Endometrial microvascular endothelial cells (primary cell): ENCODE measurements around the gene SLC22A15. TPM values are rescaled to one million over a fixed set of nuclear protein-coding genes. Genes with fewer than 3 reads are reported as not detected.
"Not testable (repeated sequence)": the region's sequence is repeated elsewhere in the genome, so short reads cannot be mapped to it uniquely, and the experiment has no call there.

Experiments
- in situ Hi-C: cut with HindIII; loops from 2 replicates; pipeline ENCODE4 v1.10.0; 2017; ENCODE audit warnings: low sequenced_read_pairs, low pct_unique_long_range_greater_than_20kb; ENCODE audit errors: inconsistent ontology term
- total RNA-seq: library from RNA; depleted of rRNA; stranded (reverse); fragments of >200 nt; gene quantifications from one replicate; pipeline ENCODE4 v1.2.3, GENCODE V29; 2015; ENCODE audit errors: inconsistent ontology term

SLC22A15 gene
- total RNA-seq, 1 donor from 2014 or later = not detected

- in situ Hi-C loops = no loop called here
Measured at GRCh38 chr1:115978292-115978941, 2.1 kb downstream of the SLC22A15 start.

- in situ Hi-C loops = no loop called here
Measured at GRCh38 chr1:115980156-115980555, 3.8 kb downstream of the SLC22A15 start.

- in situ Hi-C loops = no loop called here
Measured at GRCh38 chr1:115980998-115981993, 5.0 kb downstream of the SLC22A15 start.

GRCh38 chr1:115982400-115982799 lies 6.1 kb downstream of the SLC22A15 start:
- in situ Hi-C loops = no loop called here

GRCh38 chr1:115983584-115983983 lies 7.3 kb downstream of the SLC22A15 start:
- in situ Hi-C loops = no loop called here

GRCh38 chr1:115987623-115988022 lies 11.3 kb downstream of the SLC22A15 start:
- in situ Hi-C loops = no loop called here

- in situ Hi-C loops = no loop called here
Measured at GRCh38 chr1:115988953-115989352, 12.6 kb downstream of the SLC22A15 start.

GRCh38 chr1:115989699-115990098 lies 13.4 kb downstream of the SLC22A15 start:
- in situ Hi-C loops = no loop called here

- in situ Hi-C loops = no loop called here
Measured at GRCh38 chr1:115991909-115992308, 15.6 kb downstream of the SLC22A15 start.

- in situ Hi-C loops = not testable (repeated sequence)
Measured at GRCh38 chr1:115997921-115998320, 21.6 kb downstream of the SLC22A15 start.

GRCh38 chr1:116001739-116002487 lies 25.6 kb downstream of the SLC22A15 start:
- in situ Hi-C loops = no loop called here

GRCh38 chr1:116002781-116003420 lies 26.6 kb downstream of the SLC22A15 start:
- in situ Hi-C loops = no loop called here

- in situ Hi-C loops = no loop called here
Measured at GRCh38 chr1:116003823-116004222, 27.5 kb downstream of the SLC22A15 start.

GRCh38 chr1:116006486-116006964 lies 30.2 kb downstream of the SLC22A15 start:
- in situ Hi-C loops = no loop called here

GRCh38 chr1:116008656-116009390 lies 32.5 kb downstream of the SLC22A15 start:
- in situ Hi-C loops = no loop called here

- in situ Hi-C loops = no loop called here
Measured at GRCh38 chr1:116012716-116013115, 36.4 kb downstream of the SLC22A15 start.

GRCh38 chr1:116015679-116016078 lies 39.4 kb downstream of the SLC22A15 start:
- in situ Hi-C loops = no loop called here

GRCh38 chr1:116018007-116018406 lies 41.7 kb downstream of the SLC22A15 start:
- in situ Hi-C loops = no loop called here
